ENCODE measurements around the gene HIP1. TPM values are rescaled to one million over a fixed set of nuclear protein-coding genes. Genes with fewer than 3 reads are reported as not detected.
"Not testable (repeated sequence)": the region's sequence is repeated elsewhere in the genome, so short reads cannot be mapped to it uniquely, and the experiment has no call there.

The HIP1 gene
- total RNA-seq, 2 donors from 2014 or later = 9.8 to 40.8 TPM

- peak overlapping the region; percentile 66 to 72 for H3K27ac ChIP-seq
- H3K27me3 ChIP-seq (replicated peaks; ENCODE audit: insufficient read depth) = no peaks in the 10 kb centered on the region
- WGBS = under 1% methylated on average over 50 of the region's 77 CpGs
- DNase-seq (ENCODE audit: low spot score) = no peak
- H3K4me3 ChIP-seq = peak overlapping the region; percentile 68 to 71
- TF ChIP-seq POLR2AphosphoS5 (IDR thresholded peaks at IDR 0.05) = no peak
- TF ChIP-seq POLR2A (IDR thresholded peaks at IDR 0.05) = no peak
- TF ChIP-seq CTCF (IDR thresholded peaks at IDR 0.05) = no peak
- H3K9me3 ChIP-seq = no peaks in the 10 kb centered on the region
- intact Hi-C loops (cut with DNase I) = no loop called here
- no peaks in the 10 kb centered on the region for H3K4me1 ChIP-seq (replicated peaks)
- H3K36me3 ChIP-seq = no peaks in the 10 kb centered on the region
These were observed 99.5 kb downstream of the HIP1 start for GRCh38 chr7:75639071-75639885.

GRCh38 chr7:75638594-75639070 is 100.1 kb downstream of the HIP1 start:
- peak overlapping the region; percentile 66 to 72 for H3K27ac ChIP-seq
- TF ChIP-seq POLR2AphosphoS5 (IDR thresholded peaks at IDR 0.05) = no peak
- no peak for TF ChIP-seq CTCF (IDR thresholded peaks at IDR 0.05)
- TF ChIP-seq POLR2A (IDR thresholded peaks at IDR 0.05) = no peak
- WGBS = 3% methylated on average over 9 of the region's 35 CpGs
- no peaks in the 10 kb centered on the region for H3K36me3 ChIP-seq
- H3K4me1 ChIP-seq (replicated peaks) = no peaks in the 10 kb centered on the region
- peak overlapping the region; percentile 68 to 71 for H3K4me3 ChIP-seq
- H3K27me3 ChIP-seq (replicated peaks; ENCODE audit: insufficient read depth) = no peaks in the 10 kb centered on the region
- H3K9me3 ChIP-seq = no peaks in the 10 kb centered on the region
- peak; percentile 42 for DNase-seq (ENCODE audit: low spot score)
- intact Hi-C loops (cut with DNase I) = no loop called here

GRCh38 chr7:75637854-75638593 is 100.7 kb downstream of the HIP1 start:
- TF ChIP-seq POLR2AphosphoS5 (IDR thresholded peaks at IDR 0.05) (no peak), POLR2A (IDR thresholded peaks at IDR 0.05) (no peak), CTCF (IDR thresholded peaks at IDR 0.05) (no peak)
- Histone ChIP-seq H3K27me3 (replicated peaks; ENCODE audit: insufficient read depth) (no peaks in the 10 kb centered on the region), H3K4me3 (peak overlapping the region; percentile 68 to 71), H3K9me3 (no peaks in the 10 kb centered on the region), H3K36me3 (no peaks in the 10 kb centered on the region), H3K4me1 (replicated peaks) (no peaks in the 10 kb centered on the region), H3K27ac (peak overlapping the region; percentile 66 to 72)
- intact Hi-C loops (cut with DNase I) = no loop called here
- 57% methylated on average over 14 of the region's 14 CpGs for WGBS
- no peak for DNase-seq (ENCODE audit: low spot score)

GRCh38 chr7:75635036-75635435 is 103.7 kb downstream of the HIP1 start:
- no peaks in the 10 kb centered on the region for H3K27me3 ChIP-seq (replicated peaks; ENCODE audit: insufficient read depth)
- intact Hi-C loops (cut with DNase I) = no loop called here
- no peaks in the 10 kb centered on the region for H3K4me1 ChIP-seq (replicated peaks)
- H3K9me3 ChIP-seq = no peaks in the 10 kb centered on the region
- no peak for DNase-seq (ENCODE audit: low spot score)
- no peak overlapping the region for H3K4me3 ChIP-seq
- no peak overlapping the region for H3K27ac ChIP-seq
- TF ChIP-seq POLR2A (IDR thresholded peaks at IDR 0.05) (no peak), POLR2AphosphoS5 (IDR thresholded peaks at IDR 0.05) (no peak), CTCF (IDR thresholded peaks at IDR 0.05) (no peak)
- no peaks in the 10 kb centered on the region for H3K36me3 ChIP-seq
- whole genome bisulfite sequencing = 86% methylated on average over 5 of the region's 5 CpGs

GRCh38 chr7:75632587-75632986 is 106.2 kb downstream of the HIP1 start:
- H3K9me3 ChIP-seq; H3K36me3 ChIP-seq; DNase-seq (ENCODE audit: low spot score); H3K4me1 ChIP-seq (replicated peaks); H3K27ac ChIP-seq; H3K27me3 ChIP-seq (replicated peaks; ENCODE audit: insufficient read depth); intact Hi-C loops (cut with DNase I); H3K4me3 ChIP-seq: not testable (repeated sequence)
- WGBS = 94% methylated on average over 6 of the region's 6 CpGs

Measured in prostate gland (tissue), 2 donors.